GM11168 (cell line): Measurements from ENCODE around the gene CERS3.

Experiments
- in situ Hi-C: fragments of 300-500 bp; cut with MboI; formaldehyde crosslinking; loops from one replicate; pipeline ENCODE4 v1.12.0; 2022; ENCODE audit warnings: low sequenced_read_pairs; ENCODE audit not compliant: unreplicated experiment

CERS3 gene

DNA sequence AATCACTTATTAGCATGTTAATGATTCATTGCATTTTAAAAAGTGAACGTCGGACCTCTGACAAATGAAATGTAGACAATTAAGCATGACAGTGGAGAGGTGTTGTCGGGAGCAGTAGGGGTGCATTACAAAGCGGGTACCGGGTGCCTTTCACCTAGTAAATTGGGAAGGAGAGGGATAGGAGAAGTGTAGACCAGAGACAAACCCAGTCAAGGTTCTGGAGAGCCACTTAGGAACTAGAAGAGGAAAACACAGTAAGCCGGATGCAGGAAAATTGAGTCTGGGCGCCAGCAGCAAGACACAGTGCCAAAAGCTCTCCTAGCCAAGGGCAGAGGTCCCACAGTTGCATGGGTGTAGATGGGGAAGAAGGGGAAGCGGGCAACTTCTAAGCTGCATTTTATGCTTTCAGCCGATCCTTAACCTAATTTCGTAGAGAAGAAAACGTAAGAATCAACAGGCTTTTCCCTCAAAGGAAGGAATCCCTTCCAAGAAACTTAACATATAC, 3.1 kb upstream of the CERS3 start:
- in situ Hi-C loops = no loop called here

GRCh38 chr15:100531204-100531603, 2.5 kb upstream of the CERS3 start:
- in situ Hi-C loops = no loop called here

DNA sequence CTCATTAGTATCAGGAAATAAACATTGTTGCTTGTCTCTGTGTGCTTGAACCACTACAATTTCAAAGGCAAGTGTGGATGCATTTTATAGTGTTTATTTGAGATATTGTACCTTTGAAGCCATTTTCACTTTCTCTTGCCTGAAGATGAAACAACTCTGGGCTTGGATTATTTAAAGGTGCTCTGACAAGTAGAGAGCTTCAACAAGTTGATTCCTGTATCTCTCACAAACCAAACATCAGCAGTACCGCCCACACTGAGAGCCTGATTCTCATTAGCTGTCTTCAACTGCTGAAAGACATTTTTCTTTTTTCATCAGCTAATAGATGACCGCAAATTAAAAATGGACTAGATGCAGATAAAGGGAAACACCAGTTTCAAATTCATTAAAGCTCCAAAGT, 806 bp upstream of the CERS3 start:
- in situ Hi-C loops = no loop called here

DNA sequence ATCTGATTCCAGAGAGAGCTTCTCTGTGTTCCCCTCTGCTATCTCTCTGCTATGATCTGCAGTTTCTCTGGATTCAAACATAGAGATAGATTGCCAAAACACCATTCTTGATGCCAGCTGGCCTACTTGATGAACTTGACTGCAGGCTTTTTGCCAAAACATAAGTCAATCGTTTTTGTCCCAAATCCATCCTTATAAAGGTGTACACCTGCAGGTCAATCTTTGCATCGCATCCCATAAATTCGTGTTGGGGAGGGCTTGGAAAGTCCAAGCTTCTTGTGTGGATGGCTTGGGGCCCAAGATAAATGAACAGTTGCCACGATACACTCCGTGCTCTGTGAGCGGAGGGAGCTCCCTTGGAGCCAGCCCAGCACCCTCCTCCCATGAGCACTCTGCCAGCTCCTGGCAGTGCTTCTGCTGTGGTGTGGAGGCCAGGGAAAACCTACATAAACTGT, 2.7 kb downstream of the CERS3 start:
- in situ Hi-C loops = no loop called here

- in situ Hi-C loops = no loop called here
These were observed 3.3 kb downstream of the CERS3 start for GRCh38 chr15:100525436-100525835.

DNA sequence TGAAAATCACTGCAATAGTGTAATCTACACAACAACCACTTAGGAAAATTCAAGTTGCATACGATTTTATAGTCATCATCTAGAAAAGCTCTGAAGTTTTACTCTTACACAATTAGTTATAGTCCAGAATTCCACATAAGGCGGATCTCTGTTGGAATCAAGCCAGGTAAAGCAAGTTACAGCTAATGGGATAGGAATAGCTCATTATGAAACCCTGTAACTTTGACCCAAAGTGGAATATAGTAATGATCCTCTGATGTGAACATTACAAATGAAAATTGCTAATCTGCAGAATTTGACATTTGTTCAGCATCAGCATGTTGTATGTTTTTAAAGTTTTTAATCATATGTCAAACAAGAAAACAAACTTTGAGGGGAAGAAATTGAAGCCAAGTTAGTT, 4.4 kb downstream of the CERS3 start:
- in situ Hi-C loops = no loop called here

GRCh38 chr15:100521907-100522306, 6.8 kb downstream of the CERS3 start:
- in situ Hi-C loops = no loop called here

DNA sequence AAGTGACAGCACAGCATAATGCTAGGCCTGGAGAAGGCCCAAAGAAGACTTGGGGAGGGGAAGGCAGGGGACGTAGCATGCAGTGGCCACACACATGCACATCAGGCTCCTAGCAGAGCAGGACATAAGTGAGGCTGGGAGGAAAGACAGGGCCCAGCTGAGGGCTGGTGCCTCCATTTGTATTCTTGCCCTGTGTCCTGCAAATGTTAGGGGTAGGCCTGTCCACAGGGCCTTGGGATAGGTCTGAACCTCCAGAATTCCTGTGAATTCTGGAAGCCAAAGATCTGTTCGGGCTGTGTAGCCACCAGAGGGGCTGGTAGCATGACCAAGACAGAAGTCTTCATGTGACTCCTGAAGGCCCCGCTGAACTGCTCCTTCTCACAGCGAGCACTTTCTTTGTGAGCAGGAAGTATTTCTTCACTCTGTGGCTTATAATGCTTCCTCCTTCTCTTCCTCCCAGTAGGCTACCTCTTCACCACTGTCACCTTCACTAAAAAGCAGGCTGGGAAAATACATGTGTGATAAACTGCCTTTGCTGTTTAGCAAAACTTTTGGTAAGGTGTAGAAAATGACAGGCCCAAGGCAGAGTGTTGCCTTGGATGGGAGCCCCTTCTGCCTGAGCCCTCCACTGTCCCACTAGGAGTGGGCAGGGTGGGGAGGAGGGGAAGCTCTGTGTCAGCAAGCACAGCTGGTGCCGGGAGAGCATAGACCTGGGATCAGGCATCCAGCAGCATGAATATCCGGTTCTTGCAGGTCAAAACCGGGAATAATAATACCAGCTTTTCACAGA, 8.4 kb downstream of the CERS3 start:
- in situ Hi-C loops = no loop called here

GRCh38 chr15:100517846-100518245, 10.9 kb downstream of the CERS3 start:
- in situ Hi-C loops = no loop called here

- in situ Hi-C loops = no loop called here
These were observed 11.9 kb downstream of the CERS3 start for GRCh38 chr15:100516643-100517512.

- in situ Hi-C loops = no loop called here
These were observed 13.0 kb downstream of the CERS3 start for GRCh38 chr15:100515758-100516157.

DNA sequence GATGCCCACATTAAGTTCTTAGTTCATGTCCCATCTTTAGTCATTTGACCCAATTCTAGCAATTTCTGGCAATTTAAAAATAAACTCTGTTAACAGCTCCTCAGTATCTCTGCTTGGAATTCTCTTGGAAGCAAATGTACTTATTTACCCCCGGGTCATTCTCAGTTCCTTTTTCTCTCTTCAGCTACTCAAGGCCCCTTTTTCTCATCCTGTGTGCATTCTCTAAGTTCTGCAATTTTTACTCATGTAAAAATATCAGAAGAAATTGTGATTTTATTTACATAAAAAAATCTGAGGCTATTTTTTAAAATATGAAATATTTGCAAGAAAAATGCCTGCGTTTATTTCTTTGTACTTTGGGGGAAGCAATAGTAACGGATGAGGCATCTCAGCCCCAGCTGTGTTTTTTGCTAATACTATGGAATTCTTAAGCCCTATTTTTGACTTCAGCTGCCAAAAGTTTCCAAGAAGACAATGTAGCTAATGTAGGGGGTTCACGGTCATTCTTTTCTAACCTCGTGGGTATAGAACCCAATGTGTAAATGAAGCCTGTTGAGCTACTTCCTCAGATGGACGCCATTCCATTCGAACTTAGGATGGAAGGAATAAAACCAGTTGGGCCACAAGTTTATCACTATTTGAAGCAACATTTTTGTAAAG, 20.0 kb downstream of the CERS3 start:
- in situ Hi-C loops = no loop called here

GRCh38 chr15:100502651-100503050, 26.1 kb downstream of the CERS3 start:
- in situ Hi-C loops = no loop called here

GRCh38 chr15:100501117-100501516, 27.6 kb downstream of the CERS3 start:
- in situ Hi-C loops = no loop called here

- in situ Hi-C loops = no loop called here
These were observed 28.3 kb downstream of the CERS3 start for GRCh38 chr15:100500226-100500990.

GRCh38 chr15:100495861-100496260, 32.9 kb downstream of the CERS3 start:
- in situ Hi-C loops = no loop called here

- in situ Hi-C loops = no loop called here
These were observed 35.5 kb downstream of the CERS3 start for GRCh38 chr15:100493213-100493612.

DNA sequence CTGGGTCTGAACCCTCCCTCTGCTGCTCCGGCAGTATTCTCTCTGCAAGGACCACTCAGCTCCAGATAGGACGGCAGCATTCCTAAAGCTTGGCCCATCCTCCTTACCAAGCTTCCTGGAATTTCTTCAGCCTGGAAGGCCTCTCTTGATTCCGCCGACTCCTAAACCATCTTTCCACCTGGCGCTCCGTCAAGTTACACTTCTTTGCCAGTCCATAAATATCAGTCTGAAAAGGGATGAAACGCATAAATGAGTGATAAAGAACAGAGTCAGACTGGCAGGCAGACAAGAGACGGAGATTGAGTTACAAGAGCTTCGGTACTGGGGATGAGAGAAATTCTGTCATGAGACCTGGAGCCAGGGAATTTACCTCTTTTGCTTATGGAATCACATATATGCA, 44.3 kb downstream of the CERS3 start:
- in situ Hi-C loops = no loop called here

DNA sequence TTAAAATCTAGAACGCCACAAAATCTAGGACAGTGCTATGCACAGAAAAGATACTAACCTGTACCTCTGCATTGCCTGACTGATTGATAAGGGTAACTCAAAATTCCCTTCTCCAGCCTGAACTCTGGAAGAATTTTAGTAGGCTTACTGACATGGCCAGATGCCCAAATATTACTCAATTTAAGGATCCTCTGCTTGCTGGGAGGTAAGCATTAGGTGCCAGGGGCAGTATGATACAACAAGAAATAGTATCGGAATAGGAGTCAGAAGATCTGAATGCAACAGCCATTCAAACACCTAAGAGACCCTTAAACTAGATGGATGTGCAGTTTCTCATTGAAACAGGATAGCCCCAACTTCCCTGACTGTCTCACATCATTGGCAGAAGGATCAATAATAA, 45.4 kb downstream of the CERS3 start:
- in situ Hi-C loops = no loop called here

DNA sequence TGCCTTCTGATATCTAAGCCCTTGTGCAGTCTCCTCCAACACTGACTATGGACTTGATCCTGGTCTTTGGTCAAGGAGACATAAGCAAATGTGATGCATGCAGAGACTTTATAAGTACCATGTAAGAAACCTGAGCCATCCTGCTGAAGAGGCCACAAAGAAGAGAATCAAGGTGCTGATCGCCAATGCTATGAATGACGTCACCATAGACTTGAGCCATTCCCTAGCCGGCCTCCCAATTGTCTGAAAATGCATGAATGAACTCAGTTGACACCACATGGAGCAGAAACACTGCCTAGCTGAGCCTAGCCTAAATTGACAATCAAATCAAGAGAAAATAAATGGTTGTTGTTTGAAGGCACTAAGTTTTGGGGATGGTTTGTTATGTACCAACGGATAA, 51.9 kb downstream of the CERS3 start:
- in situ Hi-C loops = no loop called here
